HG02763 (cell line): ENCODE results near the gene IQGAP2.

Experiments
- ATAC-seq: cut with Tn5 transposase; IDR thresholded peaks from one replicate; pipeline ENCODE4 v1.9.1; 2021; ENCODE audit warnings: mild to moderate bottlenecking, moderate library complexity; ENCODE audit not compliant: unreplicated experiment

The IQGAP2 gene

DNA sequence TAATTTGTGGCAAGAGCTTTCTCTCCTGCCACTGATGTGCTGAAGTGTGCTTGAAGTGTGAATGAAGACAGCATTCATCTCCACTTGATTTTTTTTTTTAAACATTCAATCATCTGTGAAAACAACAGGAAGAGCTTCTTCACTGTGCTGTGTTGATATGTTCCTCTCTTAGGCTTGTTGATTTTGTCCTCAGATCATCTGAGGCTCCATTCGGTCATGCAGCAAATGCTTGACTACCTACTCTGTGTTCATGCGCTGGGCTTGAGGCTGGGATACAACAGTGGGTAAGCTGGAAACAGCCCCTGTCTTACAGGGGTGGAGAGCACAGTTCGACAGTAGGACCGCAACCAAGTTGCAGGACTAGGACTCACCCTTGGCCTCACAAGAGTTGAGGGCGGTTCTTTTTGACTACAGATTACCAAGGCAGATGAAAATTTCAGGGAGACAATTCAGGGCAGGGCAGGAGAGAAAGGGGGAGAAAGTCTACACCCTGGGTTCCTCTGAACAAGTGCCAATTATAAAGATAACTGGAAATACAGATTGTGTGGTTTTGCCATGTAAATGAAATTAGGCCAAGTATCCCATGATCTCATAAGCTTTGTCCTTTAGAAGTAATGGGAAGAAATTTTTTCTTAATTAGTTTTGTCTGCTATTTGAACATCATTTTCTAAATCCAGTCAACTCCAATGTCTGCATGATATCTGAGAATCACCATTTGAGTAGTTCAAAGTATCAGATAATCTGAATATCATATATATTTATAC is 281.9 kb downstream of the IQGAP2 start:
- ATAC-seq: no peak

DNA sequence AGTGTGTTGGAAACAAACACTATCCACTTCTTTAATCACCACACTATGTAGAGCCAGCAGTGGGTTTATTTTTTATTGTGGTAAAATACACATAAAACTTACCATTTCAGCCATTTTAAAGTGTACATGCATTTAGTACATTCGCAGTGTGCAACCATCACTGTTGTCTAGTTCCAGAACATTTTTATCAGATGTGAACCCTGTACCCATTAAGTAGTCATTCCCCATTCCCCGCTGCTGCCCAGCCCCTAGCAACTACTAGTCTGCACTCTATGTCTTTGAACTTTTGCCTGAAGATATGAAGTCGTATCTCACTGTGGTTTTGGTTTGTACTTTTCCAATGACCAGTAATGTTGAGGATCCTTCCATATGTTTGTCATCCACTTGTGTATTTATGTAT is 282.6 kb downstream of the IQGAP2 start:
- no peak for ATAC-seq

DNA sequence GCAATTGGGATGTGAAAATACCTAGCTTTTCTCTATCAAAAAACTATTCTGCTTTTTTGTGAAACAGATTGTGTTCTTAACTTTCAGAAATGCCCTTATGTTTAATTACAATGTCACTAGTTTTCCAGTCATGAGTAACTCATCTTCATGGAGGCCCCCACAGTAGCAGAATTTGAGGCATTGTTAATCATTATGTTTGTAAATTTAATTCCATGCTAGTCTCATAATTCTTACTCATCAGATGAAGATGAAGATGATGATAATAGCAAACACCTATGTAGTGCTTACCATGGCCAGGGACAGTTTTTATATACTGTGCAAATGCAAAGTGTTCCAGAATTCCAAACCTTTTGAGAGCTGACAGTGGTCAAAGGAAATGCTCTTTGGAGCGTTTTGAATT is 285.1 kb downstream of the IQGAP2 start:
- no peak for ATAC-seq

DNA sequence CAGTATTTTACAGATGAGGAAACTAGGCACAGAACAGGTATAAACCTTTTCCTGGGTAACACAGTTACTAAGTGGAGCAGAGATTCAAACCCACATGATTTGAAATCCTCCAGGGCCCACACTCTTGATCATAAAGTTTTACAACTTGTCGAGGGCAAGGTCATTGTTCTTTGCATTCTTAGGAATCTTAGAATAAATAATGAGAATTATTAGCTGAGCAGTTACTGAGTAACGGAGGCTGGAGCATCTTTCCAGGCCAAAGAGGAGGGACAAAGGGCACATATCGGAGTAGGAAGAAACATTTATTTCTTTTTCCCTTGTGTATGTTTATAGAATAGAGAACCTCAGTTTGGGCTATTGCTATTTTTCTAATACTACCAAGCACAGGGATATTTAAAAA is 285.8 kb downstream of the IQGAP2 start:
- no peak for ATAC-seq

DNA sequence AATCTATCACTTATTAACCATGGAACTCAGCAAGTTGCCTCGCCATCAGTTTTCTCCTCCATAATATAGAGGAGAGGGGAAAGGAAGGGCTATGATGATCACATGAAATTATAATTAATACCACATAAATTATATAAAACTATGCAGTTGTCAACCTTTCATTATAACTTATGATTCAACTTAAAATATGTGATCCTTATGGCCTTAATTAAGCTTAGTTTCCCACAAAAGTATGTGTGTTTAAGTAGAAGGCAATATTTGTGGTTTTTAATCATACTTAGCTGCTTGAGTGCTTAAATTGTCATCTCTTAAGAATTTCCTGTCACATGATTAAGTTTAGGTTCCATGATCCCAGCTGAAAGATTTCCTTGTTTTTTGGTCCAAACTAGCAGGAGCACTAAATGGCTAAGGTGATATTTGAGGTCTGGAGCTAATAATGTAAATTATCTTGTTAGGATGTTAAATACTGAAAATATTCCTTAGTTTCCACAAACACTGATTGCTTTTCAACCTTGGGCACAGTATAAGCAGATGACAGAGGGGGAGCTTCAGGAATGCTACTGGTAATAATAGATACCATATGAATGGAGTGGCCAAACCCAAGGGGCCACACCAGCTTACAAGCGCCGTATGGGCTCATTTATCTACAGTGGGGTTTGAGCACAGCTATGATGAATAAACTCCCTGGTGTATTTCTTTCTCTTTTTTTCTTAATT is 286.4 kb downstream of the IQGAP2 start:
- no peak for ATAC-seq

GRCh38 chr5:76690037-76690679 is 287.1 kb downstream of the IQGAP2 start:
- ATAC-seq: no peak

- ATAC-seq: no peak
Measured at GRCh38 chr5:76690704-76691466, 287.8 kb downstream of the IQGAP2 start.

DNA sequence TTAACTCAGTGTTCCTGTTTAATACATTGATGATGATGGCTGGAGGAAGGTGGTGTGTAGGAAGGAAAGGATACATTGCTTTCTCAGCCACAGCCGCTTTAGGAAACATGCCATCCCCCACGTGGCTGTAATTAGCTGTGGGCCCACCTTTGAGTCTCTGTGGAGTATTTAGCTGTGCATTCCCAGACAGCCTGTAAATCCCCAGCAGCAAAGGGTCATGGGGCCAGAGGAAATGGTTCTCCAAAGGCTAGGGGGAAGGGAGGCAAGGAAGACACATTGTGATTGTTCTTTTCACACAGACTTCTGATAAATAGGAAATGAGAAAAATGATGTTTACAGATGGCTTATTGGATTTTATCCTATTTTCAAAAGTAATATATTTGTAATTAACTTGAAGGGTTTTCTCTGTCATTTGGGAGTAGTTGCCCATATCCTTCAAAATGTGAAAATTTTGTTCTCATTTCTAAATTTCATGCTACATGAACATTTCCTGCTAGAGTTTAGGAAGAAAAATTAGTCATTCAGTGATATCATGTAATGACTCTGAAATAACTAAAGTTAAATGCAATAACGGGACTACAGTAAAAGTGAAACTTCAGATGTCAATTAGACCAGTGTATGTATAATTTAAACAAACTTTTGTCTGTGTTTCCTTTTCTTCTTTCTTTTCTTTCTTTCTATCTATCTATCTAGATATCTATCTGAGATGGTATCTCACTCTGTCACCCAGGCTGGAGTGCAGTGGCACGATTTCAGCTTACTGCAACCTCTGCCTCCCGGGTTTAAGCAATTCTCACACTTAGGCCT is 288.6 kb downstream of the IQGAP2 start:
- ATAC-seq: no peak

GRCh38 chr5:76692274-76692540 is 289.1 kb downstream of the IQGAP2 start:
- no peak for ATAC-seq

DNA sequence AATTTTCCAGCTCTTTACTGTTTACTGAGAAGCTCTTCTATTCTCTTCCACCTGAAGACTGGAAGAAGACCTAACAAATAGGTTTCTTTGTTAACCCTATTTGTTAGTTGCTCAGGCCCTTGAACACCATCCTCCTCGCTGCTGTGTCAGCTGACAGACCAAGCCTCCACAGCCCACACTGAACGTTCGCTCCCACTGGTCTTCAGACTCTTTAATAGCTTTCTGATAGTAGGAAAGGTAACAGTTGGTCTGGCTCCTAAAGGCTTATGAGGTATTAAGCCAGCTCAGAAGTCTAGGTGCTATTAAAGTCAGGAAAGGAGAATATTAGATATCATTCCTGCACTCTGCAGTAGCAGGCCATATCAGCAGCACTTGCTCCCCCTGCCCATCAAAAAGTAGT is 289.6 kb downstream of the IQGAP2 start:
- ATAC-seq: no peak

DNA sequence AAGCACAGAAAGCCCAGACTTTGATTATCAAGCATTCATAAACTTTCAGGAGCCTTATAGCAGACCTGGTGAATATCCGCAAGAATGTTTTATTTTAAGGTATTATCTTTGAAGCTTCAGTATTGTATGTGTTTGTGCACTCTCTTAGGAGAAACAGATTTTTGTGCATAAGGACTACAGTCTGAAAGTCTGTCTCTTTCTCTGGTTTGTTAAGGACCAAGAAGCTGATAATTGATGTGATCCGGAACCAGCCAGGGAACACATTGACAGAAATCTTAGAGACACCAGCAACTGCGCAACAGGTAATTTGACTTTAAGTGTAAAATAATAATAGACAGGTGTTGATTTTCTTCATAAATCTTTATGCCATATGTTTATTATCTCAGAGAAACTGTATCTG is 290.1 kb downstream of the IQGAP2 start:
- ATAC-seq: no peak

- no peak for ATAC-seq
Measured at GRCh38 chr5:76694317-76694716, 291.2 kb downstream of the IQGAP2 start.

GRCh38 chr5:76695346-76695745 is 292.3 kb downstream of the IQGAP2 start:
- no peak for ATAC-seq

- no peak for ATAC-seq
Measured at GRCh38 chr5:76696251-76696650, 293.2 kb downstream of the IQGAP2 start.

GRCh38 chr5:76697670-76698069 is 294.6 kb downstream of the IQGAP2 start:
- ATAC-seq: no peak

DNA sequence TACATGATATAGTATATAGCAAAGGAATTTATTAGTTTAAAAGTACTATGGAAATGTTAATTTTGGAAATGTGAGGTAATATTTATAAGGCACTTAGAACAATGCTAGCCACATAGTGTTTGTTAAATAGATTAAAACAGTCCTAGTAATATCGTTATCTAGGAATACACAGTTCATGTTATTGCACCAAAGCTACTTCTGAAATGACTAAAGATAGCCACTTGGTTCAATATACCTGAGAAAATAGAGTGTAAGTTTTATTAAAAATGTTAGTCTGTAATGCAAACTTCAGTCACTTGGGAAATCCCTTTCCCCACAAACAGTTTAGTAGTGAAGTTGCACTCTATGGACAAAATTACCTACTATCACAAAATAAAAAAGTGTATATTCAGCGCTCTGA is 297.5 kb downstream of the IQGAP2 start:
- ATAC-seq: no peak

GRCh38 chr5:76701298-76701697 is 298.2 kb downstream of the IQGAP2 start:
- ATAC-seq: no peak

- no peak for ATAC-seq
Measured at GRCh38 chr5:76703707-76704106, 300.6 kb downstream of the IQGAP2 start.

GRCh38 chr5:76704131-76704663 is 301.1 kb downstream of the IQGAP2 start:
- no peak for ATAC-seq

DNA sequence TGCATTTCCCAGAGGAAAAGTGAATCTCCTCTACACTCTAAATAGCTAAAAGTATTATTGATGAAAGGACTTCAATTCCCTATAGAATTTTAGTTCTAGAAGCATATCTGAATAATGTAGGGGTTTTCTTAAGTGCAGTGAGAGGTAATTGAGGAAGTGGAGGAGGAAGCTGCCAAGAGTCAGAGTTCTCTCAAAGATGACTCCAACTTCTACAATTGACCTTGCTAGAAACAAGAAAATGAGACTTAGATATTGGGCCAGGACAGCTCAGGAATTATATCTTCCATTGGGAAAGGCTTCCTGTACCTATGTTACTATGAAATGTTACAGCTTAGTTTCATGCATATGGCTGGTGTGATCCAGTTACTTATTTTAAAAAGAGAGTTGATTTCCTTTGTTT is 302.5 kb downstream of the IQGAP2 start:
- ATAC-seq: no peak
